GM19238 (cell line): ENCODE results near the gene DENND4B.

ENCODE experiments used
- DNase-seq: peaks from one replicate; pipeline ENCODE4 v3.0.0; 2011; ENCODE audit warnings: low spot score; ENCODE audit not compliant: insufficient read length

DENND4B gene

DNA sequence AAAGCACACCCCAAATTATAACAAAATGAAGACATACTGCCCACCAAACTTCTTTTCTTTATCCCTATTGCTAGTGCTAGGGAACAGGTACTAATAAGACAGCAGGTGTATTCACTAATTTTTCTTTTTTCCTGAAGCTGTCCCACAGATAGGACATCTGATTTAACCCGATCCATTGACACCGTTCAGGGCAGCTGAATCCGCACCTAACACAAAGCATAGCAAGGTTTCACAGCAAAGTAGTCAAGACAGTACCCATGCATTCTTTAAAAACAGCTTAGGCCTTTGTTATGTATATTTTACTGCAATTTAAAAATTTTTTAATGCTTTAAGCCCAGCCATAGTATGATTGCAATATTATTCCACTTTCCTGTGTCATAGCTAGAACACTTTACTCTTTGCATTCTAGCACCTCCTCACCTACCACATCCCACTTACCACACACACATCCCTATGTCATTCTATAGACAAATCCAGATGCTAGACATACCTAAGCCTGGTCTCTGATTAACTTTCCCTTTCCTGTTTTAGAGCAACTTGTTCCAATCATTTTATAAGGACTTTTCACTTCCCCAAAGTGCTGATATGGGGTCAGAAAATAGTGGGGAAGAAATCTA lies 64.1 kb downstream of the DENND4B start:
- DNase-seq: no peak

DNA sequence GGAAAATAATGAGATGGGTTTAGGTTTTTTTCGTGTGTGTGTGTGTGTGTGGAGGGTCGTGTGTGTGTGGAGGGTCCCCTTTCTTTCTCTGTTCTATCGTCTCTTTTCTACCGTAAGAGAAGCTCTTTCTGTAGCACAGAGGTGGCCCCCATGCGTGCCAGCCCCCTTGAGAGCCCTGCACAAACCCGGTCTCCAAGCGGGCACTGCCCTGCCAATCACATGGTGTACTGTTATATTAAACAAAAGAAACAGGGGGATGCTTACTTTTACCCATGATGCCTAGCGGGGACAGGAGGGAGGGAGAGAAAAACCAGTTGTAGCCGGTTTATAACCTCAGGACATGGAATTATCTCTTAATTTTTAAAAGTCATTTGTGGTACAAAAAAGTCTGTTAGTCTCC lies 64.8 kb downstream of the DENND4B start:
- no peak for DNase-seq

DNA sequence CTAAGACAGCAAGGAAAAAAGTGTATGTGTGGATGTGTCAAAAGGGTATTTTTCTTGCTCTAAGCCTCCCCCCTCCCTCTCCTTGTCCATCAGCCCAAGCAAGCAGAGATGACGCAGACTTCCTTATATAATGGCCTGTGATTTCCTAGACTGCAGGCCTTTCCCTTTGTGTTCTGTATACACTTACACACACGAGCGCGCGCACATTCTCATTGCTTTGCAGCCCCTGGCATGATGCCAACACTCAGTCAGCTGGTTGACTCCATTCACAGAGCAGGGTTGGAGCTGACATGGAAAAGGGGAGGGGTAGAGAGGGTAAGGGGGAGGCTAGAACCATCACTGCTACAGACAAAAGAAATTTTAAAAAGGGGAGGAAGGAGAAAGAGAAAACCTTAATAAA lies 65.6 kb downstream of the DENND4B start:
- DNase-seq: no peak

DNA sequence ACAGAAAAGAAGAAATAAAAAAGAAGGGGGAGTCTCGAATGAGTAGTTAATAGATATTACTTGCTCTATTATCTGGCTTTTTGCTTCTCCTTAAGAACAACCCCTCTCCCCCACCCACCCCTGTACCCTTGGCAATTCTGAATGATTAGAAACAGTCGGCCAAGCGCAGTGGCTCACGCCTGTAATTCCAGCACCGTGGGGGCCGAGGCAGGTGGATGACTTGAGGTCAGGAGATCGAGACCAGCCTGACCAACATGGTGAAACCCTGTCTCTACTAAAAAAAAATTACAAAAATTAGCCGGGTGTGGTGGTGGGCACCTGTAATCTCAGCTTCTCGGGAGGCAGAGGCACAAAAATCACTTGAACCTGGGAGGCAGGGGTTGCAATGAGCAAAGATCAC lies 66.5 kb downstream of the DENND4B start:
- DNase-seq: no peak
